Stimulated activated memory B cell treated with anti-CD40 and anti-IgM and Interleukin-4, amounts not matched to agents 10 μg/mL and 1 μg/mL and 100 μg/mL, for 72 hours (primary cell): ENCODE results near the gene MED10.

Experiments used
- ATAC-seq: fragments of 150-1000 bp; cut with Tn5 transposase; 2 replicates; pipeline ENCODE4 v1.10.0; 2021
- H3K27ac Mint-ChIP-seq: one replicate; pipeline ENCODE4 v1.8.0; 2022; ENCODE audit warnings: mild to moderate bottlenecking, mixed read lengths
- H3K27me3 Mint-ChIP-seq: one replicate; pipeline ENCODE4 v1.8.0; 2022; ENCODE audit warnings: mixed read lengths
- H3K36me3 Mint-ChIP-seq: one replicate; pipeline ENCODE4 v1.8.0; 2022; ENCODE audit warnings: mixed read lengths
- H3K4me1 Mint-ChIP-seq: one replicate; pipeline ENCODE4 v1.8.0; 2022; ENCODE audit warnings: mixed read lengths
- H3K4me3 Mint-ChIP-seq: one replicate; pipeline ENCODE4 v1.8.0; 2022; ENCODE audit warnings: mild to moderate bottlenecking, moderate library complexity, mixed read lengths
- H3K9me3 Mint-ChIP-seq: one replicate; pipeline ENCODE4 v1.8.0; 2022; ENCODE audit warnings: mixed read lengths

MED10 gene

DNA sequence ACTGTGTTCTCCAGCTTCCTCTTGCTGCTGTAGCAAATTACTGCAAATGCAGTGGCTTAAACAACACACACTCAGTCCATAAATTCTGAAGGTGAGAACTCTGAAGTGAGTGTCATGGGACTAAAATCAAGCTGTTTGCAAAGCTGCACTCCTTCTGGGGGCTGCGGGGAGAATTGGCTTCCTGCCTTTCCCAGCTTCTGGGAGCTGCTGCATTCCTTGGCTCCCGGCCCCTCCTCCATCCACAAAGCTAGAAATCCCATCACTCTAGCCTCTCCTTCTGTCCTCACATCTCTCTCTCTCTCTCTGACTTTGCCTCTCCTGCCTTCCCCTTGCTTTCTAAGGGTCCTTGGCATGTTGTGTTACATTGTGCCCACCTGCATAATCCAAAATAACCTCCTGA lies 14.2 kb upstream of the MED10 start:
- Mint-ChIP-seq H3K36me3 (peaks cover 7% of the 10 kb centered on the region), H3K4me1 (peaks cover 7% of the 10 kb centered on the region), H3K9me3 (no peaks in the 10 kb centered on the region), H3K27me3 (peaks cover 41% of the 10 kb centered on the region), H3K27ac (no peak overlapping the region), H3K4me3 (no peak overlapping the region)
- ATAC-seq: no peak

GRCh38 chr5:6391151-6391550 lies 12.8 kb upstream of the MED10 start:
- ATAC-seq: no peak
- Mint-ChIP-seq H3K36me3 (peaks cover 7% of the 10 kb centered on the region), H3K27me3 (peaks cover 32% of the 10 kb centered on the region), H3K4me3 (no peak overlapping the region), H3K9me3 (no peaks in the 10 kb centered on the region), H3K27ac (no peak overlapping the region), H3K4me1 (peaks cover 7% of the 10 kb centered on the region)

GRCh38 chr5:6389946-6390530 lies 11.7 kb upstream of the MED10 start:
- H3K9me3 Mint-ChIP-seq: no peaks in the 10 kb centered on the region
- peaks cover 7% of the 10 kb centered on the region for H3K36me3 Mint-ChIP-seq
- peaks cover 25% of the 10 kb centered on the region for H3K27me3 Mint-ChIP-seq
- no peak overlapping the region for H3K27ac Mint-ChIP-seq
- H3K4me3 Mint-ChIP-seq: no peak overlapping the region
- peaks cover 7% of the 10 kb centered on the region for H3K4me1 Mint-ChIP-seq
- no peak for ATAC-seq

DNA sequence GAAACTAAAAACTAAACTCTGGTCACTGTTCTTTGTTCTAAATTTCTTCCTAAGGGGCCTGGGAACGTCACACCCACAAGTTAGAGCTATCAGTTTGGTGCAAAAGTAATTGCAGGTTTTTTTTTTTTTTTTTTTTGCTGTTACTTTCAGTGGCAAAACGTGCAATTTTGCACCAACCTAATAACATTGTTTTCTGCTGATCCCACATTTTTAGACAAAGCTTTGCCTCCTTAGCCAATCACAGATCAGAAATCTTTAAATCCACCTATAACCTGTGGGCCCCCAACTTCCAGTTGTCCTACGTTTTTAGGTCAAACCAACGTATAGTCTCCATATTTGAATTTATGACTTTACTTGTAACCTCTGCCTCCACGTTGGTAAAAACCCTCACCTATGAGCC lies 11.1 kb upstream of the MED10 start:
- ATAC-seq: no peak
- Mint-ChIP-seq H3K9me3 (no peaks in the 10 kb centered on the region), H3K27ac (no peak overlapping the region), H3K4me3 (no peak overlapping the region), H3K4me1 (peaks cover 7% of the 10 kb centered on the region), H3K27me3 (peaks cover 25% of the 10 kb centered on the region), H3K36me3 (peaks cover 7% of the 10 kb centered on the region)

DNA sequence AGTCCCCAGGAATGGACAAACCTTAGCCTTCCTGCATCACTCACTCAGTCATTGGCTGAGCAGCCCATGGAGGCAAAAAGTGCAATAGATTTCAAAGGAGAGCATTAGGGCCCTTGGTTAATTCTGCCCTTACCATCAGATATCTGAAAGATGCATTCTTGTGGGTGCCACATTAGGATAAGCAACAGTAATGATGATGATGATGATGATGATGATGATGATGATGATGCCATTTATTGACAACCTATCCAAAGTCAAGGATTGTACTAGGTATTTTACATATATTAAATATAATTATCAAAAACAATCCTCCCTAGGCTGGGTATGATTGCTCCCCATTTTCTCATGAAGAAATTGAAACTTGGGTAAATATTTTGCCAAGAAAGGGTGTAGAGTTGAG lies 9.6 kb upstream of the MED10 start:
- H3K36me3 Mint-ChIP-seq: peaks cover 7% of the 10 kb centered on the region
- no peak overlapping the region for H3K4me3 Mint-ChIP-seq
- ATAC-seq: no peak
- no peak overlapping the region for H3K27ac Mint-ChIP-seq
- no peaks in the 10 kb centered on the region for H3K4me1 Mint-ChIP-seq
- H3K9me3 Mint-ChIP-seq: no peaks in the 10 kb centered on the region
- H3K27me3 Mint-ChIP-seq: peaks cover 25% of the 10 kb centered on the region

- no peaks in the 10 kb centered on the region for H3K9me3 Mint-ChIP-seq
- peaks cover 7% of the 10 kb centered on the region for H3K36me3 Mint-ChIP-seq
- no peak overlapping the region for H3K4me3 Mint-ChIP-seq
- peaks cover 25% of the 10 kb centered on the region for H3K27me3 Mint-ChIP-seq
- no peaks in the 10 kb centered on the region for H3K4me1 Mint-ChIP-seq
- ATAC-seq: no peak
- H3K27ac Mint-ChIP-seq: no peak overlapping the region
These were observed 7.9 kb upstream of the MED10 start for GRCh38 chr5:6386271-6386670.

DNA sequence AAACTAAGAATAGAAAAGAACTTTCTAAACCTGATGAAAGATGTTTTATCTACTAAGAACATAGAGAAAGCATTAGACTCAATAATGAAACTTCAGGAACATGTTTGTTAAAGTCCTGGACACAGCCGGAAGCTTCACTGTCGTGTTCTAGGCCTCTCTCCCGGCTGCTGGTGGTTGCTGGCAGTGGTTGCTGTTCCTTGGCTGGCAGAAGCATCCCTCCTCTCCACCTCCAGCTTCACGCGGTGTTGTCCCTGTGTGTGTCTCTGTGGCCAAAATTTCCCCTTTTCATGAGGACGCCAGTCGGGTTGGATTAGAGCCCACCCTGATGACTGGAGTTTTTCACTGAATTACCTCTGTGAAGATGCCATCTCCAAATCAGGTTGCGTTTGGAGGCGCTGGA lies 6.5 kb upstream of the MED10 start:
- no peak overlapping the region for H3K27ac Mint-ChIP-seq
- no peaks in the 10 kb centered on the region for H3K9me3 Mint-ChIP-seq
- H3K4me1 Mint-ChIP-seq: no peaks in the 10 kb centered on the region
- no peak overlapping the region for H3K4me3 Mint-ChIP-seq
- peaks cover 3% of the 10 kb centered on the region for H3K36me3 Mint-ChIP-seq
- H3K27me3 Mint-ChIP-seq: peaks cover 11% of the 10 kb centered on the region
- no peak for ATAC-seq

DNA sequence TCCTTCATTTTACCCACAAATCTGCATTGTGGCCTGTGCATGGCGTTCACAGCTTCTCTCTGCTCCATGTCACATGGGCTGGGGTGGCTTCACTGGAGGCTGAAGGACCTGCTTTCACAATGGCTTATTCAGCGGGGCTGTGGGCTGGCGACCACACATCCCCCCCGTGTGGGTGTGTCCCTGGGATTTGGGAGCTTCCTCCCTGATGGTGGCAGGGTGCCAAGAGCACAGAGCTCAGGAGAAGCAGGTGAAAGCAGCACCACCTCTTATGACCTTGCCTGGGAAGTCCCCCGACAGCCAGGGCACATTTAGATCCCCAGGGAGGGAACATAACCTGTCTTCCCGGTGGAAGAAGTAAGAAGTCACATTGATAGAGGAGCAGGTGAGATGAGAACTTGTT lies 5.0 kb upstream of the MED10 start:
- Mint-ChIP-seq H3K4me1 (peaks cover 10% of the 10 kb centered on the region), H3K36me3 (peaks cover 6% of the 10 kb centered on the region), H3K27ac (no peak overlapping the region), H3K27me3 (no peaks in the 10 kb centered on the region), H3K9me3 (no peaks in the 10 kb centered on the region), H3K4me3 (no peak overlapping the region)
- ATAC-seq: no peak

- ATAC-seq: no peak
- peaks cover 41% of the 10 kb centered on the region for H3K4me1 Mint-ChIP-seq
- peaks cover 26% of the 10 kb centered on the region for H3K36me3 Mint-ChIP-seq
- H3K27me3 Mint-ChIP-seq: no peaks in the 10 kb centered on the region
- H3K27ac Mint-ChIP-seq: peak overlapping the region; percentile 90
- H3K4me3 Mint-ChIP-seq: peak overlapping the region; percentile 85
- H3K9me3 Mint-ChIP-seq: no peaks in the 10 kb centered on the region
These were observed 899 bp upstream of the MED10 start for GRCh38 chr5:6379246-6379645.

DNA sequence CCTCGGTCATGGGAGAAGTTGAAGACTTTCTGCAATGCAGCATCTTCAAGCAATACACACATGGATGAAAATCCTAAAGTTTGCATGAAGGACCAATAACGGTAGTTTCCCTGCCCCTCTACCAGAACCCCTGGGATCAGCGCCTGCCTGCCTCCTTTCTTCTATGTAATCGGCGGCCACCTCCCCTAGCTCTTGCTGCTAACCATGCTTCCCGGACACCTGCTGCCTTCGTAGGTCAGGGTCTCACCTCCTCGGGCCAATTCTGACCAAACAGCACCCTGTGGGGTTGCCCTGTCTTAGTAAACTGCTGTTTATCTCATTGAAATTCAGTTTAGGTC lies 388 bp upstream of the MED10 start:
- peak; percentile 28 for ATAC-seq
- H3K4me1 Mint-ChIP-seq: peaks cover 41% of the 10 kb centered on the region
- peaks cover 31% of the 10 kb centered on the region for H3K36me3 Mint-ChIP-seq
- peak overlapping the region; percentile 90 for H3K27ac Mint-ChIP-seq
- no peaks in the 10 kb centered on the region for H3K9me3 Mint-ChIP-seq
- H3K27me3 Mint-ChIP-seq: no peaks in the 10 kb centered on the region
- peak overlapping the region; percentile 85 for H3K4me3 Mint-ChIP-seq

- ATAC-seq: no peak
- peak overlapping the region; percentile 90 for H3K27ac Mint-ChIP-seq
- peaks cover 43% of the 10 kb centered on the region for H3K36me3 Mint-ChIP-seq
- H3K4me1 Mint-ChIP-seq: peaks cover 49% of the 10 kb centered on the region
- no peaks in the 10 kb centered on the region for H3K27me3 Mint-ChIP-seq
- H3K4me3 Mint-ChIP-seq: peak overlapping the region; percentile 85
- H3K9me3 Mint-ChIP-seq: no peaks in the 10 kb centered on the region
These were observed 804 bp downstream of the MED10 start for GRCh38 chr5:6377582-6377904.

DNA sequence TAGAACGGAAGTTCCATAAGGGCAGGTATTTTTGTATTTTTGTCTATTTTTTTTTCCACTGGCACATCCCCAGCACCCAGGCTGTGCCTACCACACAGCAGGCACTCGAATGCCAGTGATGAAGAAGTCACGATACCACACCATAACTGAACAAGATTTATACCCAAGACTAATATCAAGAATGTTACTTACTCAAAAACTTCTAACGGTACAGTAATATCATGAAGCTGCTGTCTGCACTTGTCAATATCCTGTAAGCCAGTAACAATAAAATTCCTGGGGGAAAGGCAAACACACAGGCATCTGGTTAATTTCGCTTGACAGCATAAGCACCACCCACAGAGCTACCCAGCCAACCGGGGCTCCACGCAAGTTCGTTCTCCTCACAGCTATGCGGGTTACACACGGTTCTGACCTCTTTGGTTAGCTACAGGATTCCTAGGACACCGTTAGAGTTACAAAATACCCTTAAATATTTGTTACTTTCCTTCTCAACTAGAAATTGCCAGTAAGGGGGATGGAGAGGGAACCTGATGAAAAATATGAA lies 1.3 kb downstream of the MED10 start:
- Mint-ChIP-seq H3K4me3 (peak overlapping the region; percentile 85), H3K27me3 (no peaks in the 10 kb centered on the region), H3K4me1 (peaks cover 49% of the 10 kb centered on the region), H3K36me3 (peaks cover 48% of the 10 kb centered on the region), H3K27ac (peak overlapping the region; percentile 90), H3K9me3 (no peaks in the 10 kb centered on the region)
- ATAC-seq: no peak

GRCh38 chr5:6373081-6373846 lies 5.1 kb downstream of the MED10 start:
- H3K36me3 Mint-ChIP-seq: peaks cover 65% of the 10 kb centered on the region
- peaks cover 38% of the 10 kb centered on the region for H3K4me1 Mint-ChIP-seq
- H3K27me3 Mint-ChIP-seq: no peaks in the 10 kb centered on the region
- peak overlapping the region; percentile 2 for H3K27ac Mint-ChIP-seq
- ATAC-seq: no peak
- no peak overlapping the region for H3K4me3 Mint-ChIP-seq
- no peaks in the 10 kb centered on the region for H3K9me3 Mint-ChIP-seq

- Mint-ChIP-seq H3K4me1 (peaks cover 32% of the 10 kb centered on the region), H3K9me3 (no peaks in the 10 kb centered on the region), H3K4me3 (no peak overlapping the region), H3K27me3 (no peaks in the 10 kb centered on the region), H3K36me3 (peaks cover 65% of the 10 kb centered on the region), H3K27ac (peak overlapping the region; percentile 2)
- no peak for ATAC-seq
These were observed 5.9 kb downstream of the MED10 start for GRCh38 chr5:6372251-6373080.

- Mint-ChIP-seq H3K27me3 (no peaks in the 10 kb centered on the region), H3K27ac (no peak overlapping the region), H3K36me3 (peaks cover 75% of the 10 kb centered on the region), H3K9me3 (no peaks in the 10 kb centered on the region), H3K4me1 (peaks cover 33% of the 10 kb centered on the region), H3K4me3 (no peak overlapping the region)
- ATAC-seq: no peak
These were observed 7.1 kb downstream of the MED10 start for GRCh38 chr5:6371079-6371810.
